Measurements from ENCODE around the gene CCSER2. TPM values are rescaled to one million over a fixed set of nuclear protein-coding genes. Genes with fewer than 3 reads are reported as not detected.
A peak's percentile ranks its signal among the peaks of the same experiment; 100 is the strongest.

The CCSER2 gene
- total RNA-seq, 4 donors from 2014 or later: 50.1 to 71.0 (median 58.4) TPM

DNA sequence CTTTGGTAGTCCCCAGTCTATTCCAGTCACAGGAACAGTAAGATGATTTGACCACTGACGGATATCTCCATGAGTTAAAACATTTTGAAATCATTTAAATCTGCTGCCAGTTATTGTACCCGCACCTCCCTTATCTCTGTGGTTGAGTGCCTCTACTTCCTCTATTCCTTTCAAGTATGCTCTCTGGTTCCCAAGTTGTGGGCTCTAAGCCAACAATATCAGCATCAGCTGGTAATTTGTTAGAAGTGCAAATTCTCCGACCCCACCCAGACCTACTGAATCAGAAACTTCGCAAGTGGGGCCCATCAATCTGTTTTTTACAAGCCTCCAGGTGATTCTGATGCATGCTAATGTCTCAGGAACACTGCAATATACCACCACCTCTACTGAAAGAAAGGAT lies 235.5 kb downstream of the CCSER2 start:
- Histone ChIP-seq H3K4me3 (replicated peaks in 1 of 3) (no peak overlapping the region), H3K36me3 (no peaks in the 10 kb centered on the region), H3K27me3 (no peaks in the 10 kb centered on the region), H3K4me1 (peaks cover 0 to 11% of the 10 kb centered on the region in 2 donors), H3K9me3 (no peaks in the 10 kb centered on the region), H3K27ac (no peak overlapping the region)
- TF ChIP-seq, protein P1, sequence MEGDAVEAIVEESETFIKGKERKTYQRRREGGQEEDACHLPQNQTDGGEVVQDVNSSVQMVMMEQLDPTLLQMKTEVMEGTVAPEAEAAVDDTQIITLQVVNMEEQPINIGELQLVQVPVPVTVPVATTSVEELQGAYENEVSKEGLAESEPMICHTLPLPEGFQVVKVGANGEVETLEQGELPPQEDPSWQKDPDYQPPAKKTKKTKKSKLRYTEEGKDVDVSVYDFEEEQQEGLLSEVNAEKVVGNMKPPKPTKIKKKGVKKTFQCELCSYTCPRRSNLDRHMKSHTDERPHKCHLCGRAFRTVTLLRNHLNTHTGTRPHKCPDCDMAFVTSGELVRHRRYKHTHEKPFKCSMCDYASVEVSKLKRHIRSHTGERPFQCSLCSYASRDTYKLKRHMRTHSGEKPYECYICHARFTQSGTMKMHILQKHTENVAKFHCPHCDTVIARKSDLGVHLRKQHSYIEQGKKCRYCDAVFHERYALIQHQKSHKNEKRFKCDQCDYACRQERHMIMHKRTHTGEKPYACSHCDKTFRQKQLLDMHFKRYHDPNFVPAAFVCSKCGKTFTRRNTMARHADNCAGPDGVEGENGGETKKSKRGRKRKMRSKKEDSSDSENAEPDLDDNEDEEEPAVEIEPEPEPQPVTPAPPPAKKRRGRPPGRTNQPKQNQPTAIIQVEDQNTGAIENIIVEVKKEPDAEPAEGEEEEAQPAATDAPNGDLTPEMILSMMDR (IDR thresholded peaks at IDR 0.05): no peak
- no peak for TF ChIP-seq POLR2A (IDR thresholded peaks at IDR 0.05)
- peak; percentile 33 to 37 for DNase-seq
- WGBS, 2 donors: 32 to 33% methylated on average over 4 of the region's 4 CpGs
- intact Hi-C loops (cut with DNase I): no loop called here

DNA sequence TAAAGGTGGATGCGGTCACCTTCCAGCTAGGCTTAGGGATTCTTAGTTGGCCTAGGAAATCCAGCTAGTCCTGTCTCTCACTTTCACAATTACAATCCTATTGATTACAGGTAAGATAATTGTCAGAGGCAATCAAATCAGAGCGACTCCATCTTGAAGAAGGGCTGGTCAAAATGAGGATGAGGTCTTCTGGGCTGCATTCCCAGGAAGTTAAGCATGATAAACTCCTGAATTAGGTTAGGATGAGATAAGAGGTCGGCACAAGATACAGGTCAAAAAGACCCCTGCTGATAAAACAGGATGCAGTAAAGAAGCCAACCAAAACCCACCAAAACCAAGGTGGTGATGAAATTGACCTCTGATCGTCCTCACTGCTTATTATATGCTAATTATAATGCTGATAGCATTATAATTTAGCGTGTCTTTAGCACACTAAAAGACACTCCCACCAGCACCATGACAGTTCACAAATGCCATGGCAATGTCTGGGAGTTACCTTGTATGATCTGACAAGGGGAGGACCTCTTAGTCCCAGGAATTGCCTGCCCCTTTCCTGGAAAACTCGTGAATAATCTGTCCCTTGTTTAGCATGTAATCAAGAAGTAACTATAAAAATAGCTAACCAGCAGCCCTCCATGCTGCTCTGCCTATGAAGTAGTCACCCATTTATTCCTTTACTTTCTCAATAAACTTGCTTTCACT lies 237.6 kb downstream of the CCSER2 start:
- H3K4me1 ChIP-seq: peaks cover 0 to 11% of the 10 kb centered on the region in 2 donors
- H3K9me3 ChIP-seq: no peaks in the 10 kb centered on the region
- WGBS, 2 donors: 83 to 91% methylated on average over 6 of the region's 6 CpGs
- TF ChIP-seq, protein P1 (IDR thresholded peaks at IDR 0.05): no peak
- no peak for DNase-seq
- H3K27ac ChIP-seq: no peak overlapping the region
- no peak overlapping the region for H3K4me3 ChIP-seq (replicated peaks in 1 of 3)
- no peaks in the 10 kb centered on the region for H3K36me3 ChIP-seq
- H3K27me3 ChIP-seq: no peaks in the 10 kb centered on the region
- intact Hi-C loops (cut with DNase I): no loop called here

DNA sequence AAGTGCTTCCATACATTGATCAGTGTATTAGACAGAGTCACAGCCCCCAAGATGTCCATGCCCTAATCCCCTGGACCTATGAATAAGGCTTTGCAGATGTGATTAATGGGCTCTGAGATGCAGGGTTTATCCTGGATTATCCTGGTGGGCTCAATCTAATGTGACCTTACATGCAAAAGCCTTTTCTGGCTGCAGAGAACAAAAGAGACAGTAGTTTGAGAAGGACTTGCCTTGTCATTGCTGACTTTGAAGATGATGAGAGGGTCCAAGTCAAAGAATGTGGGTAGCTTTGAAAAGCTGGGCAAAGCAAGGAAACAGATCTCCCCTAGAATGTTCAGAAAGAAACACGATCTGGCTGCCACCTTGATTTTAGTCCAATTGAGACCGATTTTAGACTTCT lies 238.7 kb downstream of the CCSER2 start:
- H3K27me3 ChIP-seq: no peaks in the 10 kb centered on the region
- no peaks in the 10 kb centered on the region for H3K9me3 ChIP-seq
- no peak overlapping the region for H3K4me3 ChIP-seq (replicated peaks in 1 of 3)
- H3K4me1 ChIP-seq: peaks cover 0 to 11% of the 10 kb centered on the region in 2 donors
- no peak for DNase-seq
- no peak overlapping the region for H3K27ac ChIP-seq
- intact Hi-C loops (cut with DNase I): no loop called here
- TF ChIP-seq POLR2A (IDR thresholded peaks at IDR 0.05): no peak
- TF ChIP-seq, protein P1 (IDR thresholded peaks at IDR 0.05): no peak
- WGBS, 2 donors: 76 to 79% methylated on average over 2 of the region's 2 CpGs
- H3K36me3 ChIP-seq: no peaks in the 10 kb centered on the region

Other genes starting within 250 kb of the CCSER2 start
- gene GHITM, start 189.1 kb upstream of the CCSER2 start, total RNA-seq: 100 to 1,000 TPM; 165 to 251 (median 202) TPM
- not detected for gene GPR15LG, start 154.8 kb upstream of the CCSER2 start, total RNA-seq
- gene CDHR1, start 134.1 kb upstream of the CCSER2 start, total RNA-seq: under 1 TPM in 1 of 4 donors, not detected in 3; 0.17 TPM
- not detected for gene LRIT2, start 103.0 kb upstream of the CCSER2 start, total RNA-seq
- not detected for gene LRIT1, start 87.0 kb upstream of the CCSER2 start, total RNA-seq
- gene RGR, start 83.5 kb upstream of the CCSER2 start, total RNA-seq: under 1 TPM in 1 of 4 donors, not detected in 3; 0.11 TPM

All from thyroid gland (tissue), 4 donors.